Ramos (cell line): ENCODE data around the gene MAPK8.

Source experiments
- in situ Hi-C: fragments of 300-500 bp; cut with MboI; formaldehyde crosslinking; loops from one replicate; pipeline ENCODE4 v1.14.3; 2022; ENCODE audit warnings: low sequenced_read_pairs; ENCODE audit not compliant: unreplicated experiment

The MAPK8 gene

GRCh38 chr10:48444266-48444665 is 137.8 kb downstream of the MAPK8 start:
- in situ Hi-C loops: no loop called here

GRCh38 chr10:48444861-48445841 is 138.7 kb downstream of the MAPK8 start:
- in situ Hi-C loops: no loop called here

- in situ Hi-C loops: no loop called here
Measured at GRCh38 chr10:48445932-48446331, 139.5 kb downstream of the MAPK8 start.

- in situ Hi-C loops: no loop called here
Measured at GRCh38 chr10:48446785-48447184, 140.3 kb downstream of the MAPK8 start.

- in situ Hi-C loops: no loop called here
Measured at GRCh38 chr10:48447356-48448215, 141.1 kb downstream of the MAPK8 start.

- in situ Hi-C loops: no loop called here
Measured at GRCh38 chr10:48448796-48449195, 142.3 kb downstream of the MAPK8 start.

GRCh38 chr10:48449501-48450232 is 143.2 kb downstream of the MAPK8 start:
- in situ Hi-C loops: no loop called here

GRCh38 chr10:48450233-48450740 is 143.8 kb downstream of the MAPK8 start:
- in situ Hi-C loops: no loop called here

GRCh38 chr10:48450741-48451466 is 144.4 kb downstream of the MAPK8 start:
- in situ Hi-C loops: no loop called here

GRCh38 chr10:48451969-48452878 is 145.7 kb downstream of the MAPK8 start:
- in situ Hi-C loops: no loop called here

GRCh38 chr10:48452879-48453412 is 146.5 kb downstream of the MAPK8 start:
- in situ Hi-C loops: no loop called here

GRCh38 chr10:48453451-48454301 is 147.2 kb downstream of the MAPK8 start:
- in situ Hi-C loops: no loop called here

GRCh38 chr10:48454302-48455054 is 148.0 kb downstream of the MAPK8 start:
- in situ Hi-C loops: no loop called here

- in situ Hi-C loops: no loop called here
Measured at GRCh38 chr10:48455055-48455391, 148.5 kb downstream of the MAPK8 start.

GRCh38 chr10:48455392-48456151 is 149.1 kb downstream of the MAPK8 start:
- in situ Hi-C loops: no loop called here

- in situ Hi-C loops: no loop called here
Measured at GRCh38 chr10:48456361-48456804, 149.9 kb downstream of the MAPK8 start.
